Measurements from ENCODE around the gene RNF166.
A peak's percentile ranks its signal among the peaks of the same experiment; 100 is the strongest.

RNF166 gene

DNA sequence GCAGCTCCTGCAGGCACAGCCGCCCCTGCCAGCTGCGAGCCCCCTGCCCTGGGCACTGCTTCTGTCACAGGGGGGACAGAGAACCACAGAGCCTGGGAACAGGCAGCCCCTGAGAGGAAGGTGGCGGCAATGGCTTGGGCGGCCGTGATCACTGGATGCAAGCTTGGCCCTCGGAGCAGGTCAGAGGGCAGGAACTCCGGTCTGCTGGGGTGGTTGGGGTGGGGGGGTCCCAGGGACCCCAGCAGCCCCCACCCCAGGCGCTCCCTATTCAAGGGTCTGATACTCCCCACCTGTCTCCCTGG, 53.5 kb downstream of the RNF166 start:
- no peak for DNase-seq (ENCODE audit: low read depth in 2 of 2)

DNA sequence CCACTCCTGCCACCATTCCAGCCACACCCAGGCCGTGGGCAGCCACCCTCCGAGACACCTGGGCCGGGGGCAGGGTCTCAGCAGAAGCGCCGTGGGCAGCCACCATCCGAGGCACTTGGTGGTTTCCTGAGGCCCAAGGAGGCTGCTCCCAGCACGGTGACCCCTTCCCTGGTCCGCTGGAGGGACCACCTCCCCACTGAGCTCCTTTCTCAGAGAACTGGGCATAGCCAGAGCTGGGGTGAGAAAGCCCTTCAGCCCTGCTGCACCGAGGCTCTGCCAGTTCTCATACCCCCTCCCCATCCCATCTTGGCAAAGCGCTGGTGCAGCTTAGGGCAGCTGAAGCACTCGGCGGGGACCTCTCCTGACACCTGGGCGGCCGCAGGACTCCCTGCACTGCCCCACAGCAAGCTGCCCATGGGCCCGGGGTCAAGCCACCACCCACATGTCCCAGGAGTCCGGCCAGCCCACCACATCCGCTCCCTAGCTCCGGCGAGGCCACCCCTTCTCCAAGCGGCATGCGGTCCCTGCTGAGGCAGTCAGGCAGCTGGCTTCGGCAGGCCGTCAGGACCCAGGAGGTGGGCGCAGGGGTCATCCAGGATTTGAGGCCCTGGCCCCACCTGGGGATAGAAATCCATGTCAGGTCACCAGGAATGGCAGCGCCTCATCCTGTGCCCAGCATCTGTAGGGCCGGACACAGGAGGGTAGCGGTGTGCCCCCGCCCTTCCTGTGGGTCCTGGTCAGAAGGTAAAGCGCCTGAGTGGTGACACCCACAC, 54.0 kb downstream of the RNF166 start:
- no peak for DNase-seq (ENCODE audit: low read depth in 2 of 2)

DNA sequence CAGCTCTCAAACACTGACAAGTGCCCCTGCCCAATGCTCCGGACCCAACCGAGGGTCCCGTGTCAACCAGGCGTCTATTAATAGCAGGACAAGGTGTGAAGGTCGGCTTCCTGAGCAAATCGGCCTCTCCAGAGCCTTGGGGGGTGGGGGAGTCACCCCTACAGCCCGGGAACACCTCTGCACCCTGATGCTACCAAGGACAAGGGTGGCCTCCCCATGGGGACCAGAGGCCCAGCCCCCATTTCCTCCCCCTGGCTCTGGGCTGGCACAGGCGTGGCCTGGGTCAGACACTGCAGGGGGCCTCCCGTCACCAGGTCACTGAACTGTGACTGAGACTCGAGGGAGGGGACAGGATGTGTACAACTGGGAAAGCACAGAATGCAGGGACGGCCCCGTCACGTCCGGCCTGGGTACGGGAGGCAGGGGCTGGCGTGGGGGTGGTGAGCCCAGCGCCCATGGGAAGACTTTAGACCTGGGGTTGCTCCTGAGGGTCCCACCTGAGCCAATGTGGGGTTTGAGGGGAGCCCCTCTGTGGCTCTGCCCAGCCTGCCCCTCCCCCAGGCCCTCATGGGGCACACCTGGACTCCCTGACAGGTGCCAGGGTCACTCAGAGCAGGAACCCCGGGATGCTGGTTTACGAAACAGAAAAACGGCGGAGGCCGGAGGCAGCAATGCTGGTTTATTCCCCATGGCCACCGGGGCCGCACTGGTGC, 54.8 kb downstream of the RNF166 start:
- DNase-seq (ENCODE audit: low read depth in 2 of 2): no peak

DNA sequence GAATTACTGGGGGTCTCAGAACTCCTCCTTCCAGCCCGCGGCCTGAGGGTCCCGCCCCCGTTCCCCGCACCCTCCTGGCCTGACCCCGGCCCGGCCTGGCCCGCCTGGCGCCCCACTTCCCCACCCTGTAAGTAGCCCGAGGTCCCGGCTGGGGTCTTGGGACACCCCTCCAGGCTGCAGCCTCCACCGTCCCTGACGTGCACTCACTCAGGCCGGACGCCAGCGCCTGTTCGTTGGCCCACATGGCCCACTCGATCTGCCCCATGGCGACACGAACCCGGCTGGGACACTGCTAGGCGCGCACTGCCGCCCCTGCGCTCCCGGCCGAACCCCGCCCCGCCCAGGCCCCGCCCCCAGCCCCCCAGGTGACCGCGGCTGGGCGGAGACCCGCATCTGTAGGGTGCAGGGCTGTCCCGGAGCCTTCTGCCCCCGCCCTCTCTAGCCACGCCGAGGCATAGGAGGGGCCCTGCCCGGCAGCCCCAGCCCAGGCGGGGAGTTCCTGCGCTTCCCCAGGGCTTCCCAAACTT, 55.4 kb downstream of the RNF166 start, which contains the start of gene CYBA:
Gene CYBA, minus strand, starts transcription at position 305 of the 527 bp plus-strand sequence. Its CDS starts 40 bp downstream, at position 265.
- peak in 1 of 2 experiments; percentile 13 for DNase-seq (ENCODE audit: low read depth in 2 of 2)

DNA sequence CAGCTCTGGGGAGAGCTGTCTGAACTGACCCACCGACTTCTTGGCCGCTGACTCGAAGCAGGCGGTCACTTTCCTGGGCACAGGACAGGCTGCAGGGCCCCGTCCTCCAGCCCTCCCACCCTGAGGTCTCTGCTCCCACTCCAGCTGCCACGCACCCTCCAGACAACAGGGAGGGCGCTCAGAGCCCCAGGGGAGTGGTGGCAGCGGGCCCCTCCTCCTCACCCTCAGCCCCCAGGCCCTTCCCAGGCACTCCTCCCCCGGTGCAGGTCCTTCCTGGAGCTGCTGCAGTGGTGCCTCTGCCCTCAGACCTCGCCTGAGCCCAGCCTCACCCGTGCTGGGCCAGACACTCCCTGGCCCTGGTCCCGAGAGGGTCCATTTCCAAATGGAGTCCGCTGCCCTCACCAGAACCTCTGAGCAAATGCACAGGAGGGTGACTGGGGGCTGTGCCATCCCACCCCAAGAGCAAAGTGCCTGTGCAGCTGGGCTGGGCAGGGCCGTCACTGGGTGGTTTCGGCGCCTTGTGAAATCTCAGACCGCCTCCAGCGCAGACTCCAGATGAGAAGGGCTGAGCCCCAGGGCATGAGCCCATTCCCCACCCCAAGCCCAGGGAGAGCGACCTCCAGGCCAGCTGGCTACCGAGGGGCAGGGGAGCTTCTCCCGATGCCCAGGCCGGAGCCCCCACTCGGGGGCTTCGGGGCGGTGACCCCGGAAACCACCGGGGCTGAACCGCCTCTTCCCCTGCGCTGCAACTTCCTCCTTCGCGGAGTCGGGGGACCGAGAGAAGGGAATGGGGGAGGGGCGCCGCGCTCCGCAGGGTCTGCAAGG, 56.1 kb downstream of the RNF166 start:
- DNase-seq (ENCODE audit: low read depth in 2 of 2): no peak

DNA sequence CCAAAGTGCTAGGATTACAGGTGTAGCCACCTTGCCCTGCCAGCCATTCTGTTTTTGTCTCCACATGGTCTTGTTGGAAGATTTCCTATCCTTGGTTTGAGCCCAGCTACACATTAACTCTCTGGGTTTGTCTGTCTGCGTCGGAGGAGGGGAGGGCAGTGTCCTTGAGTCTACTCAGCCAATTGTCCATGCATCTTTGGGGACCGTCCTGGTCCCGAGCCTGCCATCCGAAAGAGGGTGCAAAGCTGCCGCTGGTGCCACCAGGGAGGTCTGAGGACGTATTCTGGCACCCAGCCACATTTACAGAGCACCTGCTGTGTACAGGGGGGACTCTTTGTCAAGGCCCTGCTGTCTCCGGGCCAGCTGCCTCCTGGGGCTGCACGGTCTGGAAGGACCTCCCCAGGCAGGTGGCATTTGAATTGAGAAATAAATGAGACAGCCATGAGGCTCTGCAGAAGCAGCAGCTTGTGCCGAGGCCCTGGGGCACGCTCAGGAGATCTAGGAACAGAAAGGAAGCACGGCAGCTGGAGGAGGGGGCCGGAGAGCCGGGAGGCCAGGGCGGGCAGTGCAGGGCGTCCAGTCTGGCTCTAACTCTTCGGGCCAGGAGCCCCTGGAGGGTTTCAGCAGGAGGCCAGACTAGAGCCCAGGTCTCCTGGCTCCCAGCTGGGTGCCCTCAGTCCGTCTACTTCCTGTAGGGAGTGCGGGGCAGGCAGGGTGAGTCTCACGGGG, 56.8 kb downstream of the RNF166 start:
- no peak for DNase-seq (ENCODE audit: low read depth in 2 of 2)

DNA sequence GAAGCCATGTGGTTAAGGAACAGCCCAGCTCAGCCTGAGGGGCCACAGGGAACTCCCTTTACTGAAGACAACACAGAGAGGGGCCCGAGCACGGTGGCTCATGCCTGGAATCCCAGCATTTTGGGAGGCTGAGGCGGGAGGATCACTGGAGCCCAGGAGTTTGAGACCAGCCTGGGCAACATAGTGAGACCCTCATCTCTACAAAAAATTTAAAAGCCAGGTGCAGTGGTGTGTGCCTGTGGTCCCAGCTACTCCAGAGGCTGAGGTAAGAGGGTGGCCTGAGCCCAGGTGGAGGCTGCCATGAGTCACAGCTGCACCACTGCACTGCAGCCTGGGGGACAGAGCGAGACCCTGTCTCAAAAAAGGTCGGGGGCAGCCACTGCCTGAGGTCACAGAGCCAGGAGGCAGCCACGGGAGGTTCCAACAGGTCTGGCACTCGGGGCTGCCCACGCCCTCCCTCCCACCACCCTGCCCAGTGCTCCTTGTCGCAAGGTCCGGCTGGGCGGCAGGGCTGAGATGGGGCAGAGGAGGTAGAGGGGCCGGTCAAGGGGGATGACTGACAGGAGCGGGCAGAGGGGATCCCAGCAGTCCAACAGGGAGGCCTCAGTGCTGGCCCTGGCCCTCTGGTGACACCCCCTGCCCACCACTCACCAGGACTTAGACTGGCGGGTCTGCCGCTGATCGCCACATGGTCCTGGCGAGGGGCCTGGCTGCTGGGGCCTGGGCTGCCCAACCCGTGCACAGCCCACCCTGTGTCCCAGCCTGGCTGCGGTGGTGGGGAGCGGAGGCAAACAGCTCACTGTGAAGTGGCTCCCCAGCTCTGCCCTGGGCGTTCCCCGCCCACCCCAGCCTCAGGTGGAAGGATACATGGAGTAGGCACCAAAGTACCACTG, 58.8 kb downstream of the RNF166 start:
- no peak for DNase-seq (ENCODE audit: low read depth in 2 of 2)

Measured in fibroblast of skin of left biceps (primary cell).